GM12892 (cell line): Measurements from ENCODE around the gene KCTD17.

ENCODE experiments used
- POLR2A ChIP-seq: IDR thresholded peaks from 2 replicates; pipeline ENCODE4 v1.6.1; 2011; ENCODE audit warnings: low read depth, low read length, control low read depth
- POLR2AphosphoS5 ChIP-seq: IDR thresholded peaks from 2 replicates; pipeline ENCODE4 v1.6.1; 2011; ENCODE audit warnings: low read depth, low read length, control low read depth

DNA sequence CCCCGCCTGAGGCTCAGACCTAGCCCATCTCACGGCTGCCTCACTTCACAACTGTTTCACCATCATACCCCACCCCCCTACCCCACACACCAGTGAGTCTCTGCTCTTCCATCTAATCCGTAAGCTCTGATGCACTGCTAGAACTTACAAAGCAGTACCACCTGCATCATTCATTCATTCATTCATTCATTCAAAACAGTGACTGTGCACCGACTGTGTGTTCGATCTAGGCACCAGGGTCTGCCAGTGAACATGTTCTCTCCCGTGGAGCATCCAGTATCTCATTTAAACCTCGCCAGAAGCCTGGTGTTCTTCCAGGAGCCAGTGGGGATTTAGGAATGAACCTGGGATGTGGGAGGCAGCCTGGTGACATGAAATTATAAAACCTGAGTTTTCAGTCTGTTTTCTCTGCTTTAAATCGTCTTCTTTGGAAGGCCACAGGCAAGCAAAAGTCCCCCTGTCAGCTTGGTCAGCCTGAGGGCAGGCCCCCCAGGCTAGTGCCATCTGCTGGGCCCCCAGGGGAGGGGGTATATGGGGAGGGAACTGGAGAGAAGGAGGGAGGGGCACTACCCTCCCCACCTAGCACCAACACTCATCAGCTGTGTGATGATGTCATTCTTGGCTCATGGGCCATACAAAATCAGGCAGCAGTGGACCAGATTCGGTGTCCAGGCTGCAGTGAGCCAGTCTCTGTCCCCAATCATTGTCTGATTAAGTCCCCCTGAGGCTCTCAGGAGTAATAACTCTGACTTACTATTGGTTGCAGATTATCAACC is 39.6 kb downstream of the KCTD17 start:
- no peak for TF ChIP-seq POLR2A
- TF ChIP-seq POLR2AphosphoS5, result no peak
